Left lobe of liver (tissue), 2 donors: ENCODE data around the gene CERS2. TPM values are rescaled to one million over a fixed set of nuclear protein-coding genes. Genes with fewer than 3 reads are reported as not detected.
A peak's percentile ranks its signal among the peaks of the same experiment; 100 is the strongest.
"Not testable (repeated sequence)": the region's sequence is repeated elsewhere in the genome, so short reads cannot be mapped to it uniquely, and the experiment has no call there.

Source experiments
- ATAC-seq: fragments of 200-7000 bp; cut with Tn5 transposase; one replicate; pipeline ENCODE4 v1.9.1; 2020; ENCODE audit warnings: mild to moderate bottlenecking, moderate library complexity
- DNase-seq: peaks from one replicate; pipeline ENCODE4 v3.0.0-alpha.2; 2020; ENCODE audit warnings: low spot score
- total RNA-seq: library from RNA; stranded (reverse); gene quantifications from one replicate; pipeline ENCODE4 v1.2.1, GENCODE V29; 2021
- donor health status: DM: no; HTN: no; CAD: no; lungs with moderate emphysema.
- donor health status: DM: no; HTN: yes; CAD: no.

The CERS2 gene
- total RNA-seq, 1 donor from 2014 or later, result 425 TPM

DNA sequence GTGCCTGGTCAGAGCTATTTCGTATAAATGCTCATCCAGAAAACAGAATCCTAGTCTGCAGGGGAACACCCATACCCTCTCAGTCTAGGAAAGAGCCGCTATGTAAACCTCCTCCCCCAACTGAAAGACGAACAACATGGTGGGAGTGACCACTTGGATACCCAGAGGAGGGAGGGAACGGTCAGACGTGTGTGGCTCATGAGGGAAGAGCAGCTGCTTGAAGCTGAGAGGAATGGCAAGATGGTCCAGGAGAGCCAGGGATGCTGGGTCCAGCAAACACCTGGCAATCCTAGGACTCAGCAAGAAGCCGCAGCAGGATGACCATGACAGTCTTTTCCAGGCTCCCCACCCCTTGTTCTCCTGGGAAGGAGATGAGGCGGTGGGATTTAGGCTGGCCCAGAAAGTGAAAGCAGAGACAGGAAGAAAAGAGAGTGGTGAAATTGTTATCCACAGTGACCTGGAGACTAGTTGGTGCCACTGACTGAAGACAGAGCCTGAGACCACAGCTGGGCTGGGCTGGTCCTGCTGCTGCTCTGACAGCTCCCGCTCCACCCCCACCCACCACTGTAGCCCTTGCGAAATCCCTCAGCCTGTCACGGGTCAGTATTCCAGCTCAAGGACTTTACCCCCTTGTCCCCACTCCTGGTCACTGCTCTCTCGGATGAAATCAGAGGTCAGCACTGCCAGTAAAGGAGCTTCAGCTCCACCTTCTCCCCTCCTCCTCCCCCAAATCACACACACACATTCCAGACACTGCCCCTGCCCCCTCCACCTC is 3.6 kb downstream of the CERS2 start:
- ATAC-seq (peak; percentile 71), DNase-seq (peak; percentile 97)

DNA sequence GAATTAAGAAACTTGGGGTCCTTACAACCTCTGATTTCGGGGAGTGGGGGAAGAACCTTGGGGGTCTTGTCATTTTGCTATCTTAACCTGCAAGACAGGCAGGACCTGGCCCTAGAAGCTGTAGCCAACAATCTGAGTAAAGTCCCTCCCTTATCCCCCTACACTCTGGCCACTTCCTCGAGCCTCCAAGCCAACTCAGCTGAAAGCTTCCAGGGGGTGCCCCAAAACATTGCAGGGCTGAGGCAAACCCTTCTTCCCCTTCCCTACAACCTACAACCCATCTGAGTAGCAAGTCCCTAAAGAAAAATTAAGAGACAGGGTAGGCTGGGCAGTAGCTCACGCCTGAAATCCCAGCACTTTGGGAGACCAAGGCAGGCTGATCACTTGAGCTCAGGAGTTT is 5.0 kb downstream of the CERS2 start:
- DNase-seq (no peak), ATAC-seq (no peak)

DNA sequence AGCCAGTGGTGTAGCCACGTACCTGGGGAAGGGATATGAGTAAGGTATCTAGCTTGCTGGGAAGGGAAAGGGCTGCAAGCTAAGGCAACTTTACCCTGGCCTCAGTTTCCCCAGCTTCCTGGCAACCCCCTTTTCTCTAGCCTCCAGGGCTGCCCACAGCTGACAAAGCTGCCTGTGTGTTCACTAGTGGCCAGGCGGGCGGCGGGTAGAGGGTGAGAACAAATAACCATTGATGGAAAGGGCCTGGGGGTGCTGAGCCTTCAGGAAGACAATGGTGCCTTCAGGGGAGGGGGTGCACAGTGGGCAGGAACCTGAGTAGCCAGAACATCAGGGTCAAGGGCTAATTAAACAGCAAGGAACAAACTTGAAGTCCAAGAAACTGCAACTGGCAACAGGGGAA is 6.1 kb downstream of the CERS2 start:
- DNase-seq (no peak), ATAC-seq (no peak)

DNA sequence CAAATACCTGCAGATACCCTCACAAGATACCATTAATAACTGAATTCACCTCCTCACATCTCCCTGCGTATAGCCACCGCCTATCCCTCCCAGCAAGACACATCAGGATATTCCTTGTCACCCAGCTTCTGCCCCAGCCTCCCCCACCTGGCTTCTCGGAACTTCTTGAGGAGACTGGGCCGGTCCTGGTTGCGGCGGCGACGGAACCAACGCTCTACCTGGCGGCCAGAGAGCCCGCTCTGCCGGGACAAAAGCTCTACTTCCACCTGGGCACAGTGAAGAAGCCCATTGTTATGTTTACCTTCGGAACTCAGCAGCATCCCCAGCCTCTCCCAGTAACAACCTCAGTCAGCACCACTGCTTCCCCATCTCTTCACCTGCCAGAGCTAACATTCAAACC is 6.7 kb downstream of the CERS2 start:
- no peak for DNase-seq
- no peak for ATAC-seq

DNA sequence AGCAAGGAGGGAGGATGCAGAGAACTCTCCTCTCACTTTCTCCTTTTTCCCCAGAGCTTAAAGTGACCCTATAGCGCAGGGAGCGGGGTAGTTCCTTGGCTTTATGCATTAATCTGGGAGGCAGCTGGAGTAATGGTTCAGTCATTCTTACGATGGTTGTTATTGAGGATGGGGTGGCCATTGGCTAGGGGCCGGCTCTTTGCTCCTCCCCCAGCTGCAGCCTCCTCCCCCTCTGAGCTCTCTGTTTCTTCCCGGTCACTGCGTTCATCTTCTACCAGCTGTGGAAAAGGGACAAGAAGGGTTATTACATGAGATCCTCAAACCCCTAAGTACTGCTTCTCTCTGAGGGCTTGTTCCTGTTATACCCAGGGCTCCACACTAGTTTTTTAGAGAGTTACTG is 8.6 kb downstream of the CERS2 start:
- no peak for ATAC-seq
- no peak for DNase-seq

DNA sequence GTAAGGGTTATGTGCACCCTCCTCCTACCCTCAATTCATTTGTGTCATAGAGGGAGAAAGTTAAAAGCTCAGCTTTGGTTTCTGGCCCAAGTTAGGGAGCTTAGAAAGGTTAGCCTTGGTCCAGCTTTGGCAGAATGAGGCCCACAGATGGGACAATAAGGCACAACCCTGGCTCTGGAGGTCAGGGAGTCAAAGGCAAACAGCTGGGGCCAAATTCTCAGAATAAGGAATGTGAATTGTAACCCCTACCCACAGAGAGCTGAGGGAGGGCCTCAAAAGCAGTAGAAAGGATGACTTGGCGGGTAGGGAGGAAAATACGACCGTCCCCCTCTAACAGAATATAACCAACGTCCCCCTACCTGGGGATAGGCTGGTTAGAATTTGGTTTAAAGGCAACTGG is 9.0 kb downstream of the CERS2 start:
- no peak for DNase-seq

DNA sequence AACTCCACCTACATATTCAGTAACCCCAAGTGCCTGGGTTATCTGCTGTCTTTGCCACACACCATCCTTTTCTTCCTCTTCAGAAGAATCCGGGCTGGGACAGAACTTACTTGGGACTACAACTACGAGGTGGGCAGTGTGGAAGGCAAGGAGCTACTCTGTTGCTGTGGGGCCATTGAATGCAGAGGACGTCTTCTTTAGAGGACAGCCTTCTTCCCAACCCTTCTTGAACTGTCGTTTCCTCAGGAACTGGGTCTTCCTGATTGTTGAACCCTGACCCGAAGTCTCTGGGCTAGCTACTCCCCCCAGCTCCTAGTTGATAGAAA is 10.5 kb downstream of the CERS2 start:
- DNase-seq (no peak), ATAC-seq (no peak)

More for the DNA sequence above, 9.0 kb downstream of the CERS2 start:
- no peak for ATAC-seq

DNA sequence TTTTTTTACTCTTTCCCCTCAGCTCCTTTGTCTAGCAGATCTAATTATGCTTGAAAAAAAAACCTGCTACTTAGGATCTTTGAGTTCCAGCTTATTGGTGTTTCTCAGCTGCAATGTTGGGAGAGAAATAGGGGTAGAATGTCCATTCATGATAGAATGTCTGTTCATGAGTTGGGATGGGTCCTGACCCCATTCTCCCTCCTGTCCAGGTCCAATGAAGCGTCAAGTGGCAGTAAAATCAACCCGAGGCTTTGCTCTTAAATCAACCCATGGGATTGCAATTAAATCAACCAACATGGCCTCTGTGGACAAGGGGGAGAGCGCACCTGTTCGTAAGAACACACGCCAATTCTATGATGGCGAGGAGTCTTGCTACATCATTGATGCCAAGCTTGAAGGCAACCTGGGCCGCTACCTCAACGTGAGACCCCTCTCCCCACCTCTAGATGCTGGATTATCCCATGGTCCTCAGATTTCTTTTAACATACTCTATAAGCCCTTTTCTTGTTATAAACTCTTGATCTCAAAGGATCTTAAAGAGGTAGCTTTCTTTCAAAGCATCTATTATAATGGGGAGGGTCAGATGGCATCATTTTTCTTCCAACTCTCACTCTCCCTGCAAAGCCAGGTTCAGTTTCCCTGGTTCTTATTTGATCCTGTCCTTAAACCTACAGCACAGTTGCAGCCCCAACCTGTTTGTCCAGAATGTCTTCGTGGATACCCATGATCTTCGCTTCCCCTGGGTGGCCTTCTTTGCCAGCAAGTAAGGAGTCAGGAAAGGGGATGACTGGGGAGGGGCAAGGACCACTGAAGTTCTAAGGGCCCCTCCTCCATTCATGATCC is 11.1 kb downstream of the CERS2 start:
- no peak for ATAC-seq
- no peak for DNase-seq

DNA sequence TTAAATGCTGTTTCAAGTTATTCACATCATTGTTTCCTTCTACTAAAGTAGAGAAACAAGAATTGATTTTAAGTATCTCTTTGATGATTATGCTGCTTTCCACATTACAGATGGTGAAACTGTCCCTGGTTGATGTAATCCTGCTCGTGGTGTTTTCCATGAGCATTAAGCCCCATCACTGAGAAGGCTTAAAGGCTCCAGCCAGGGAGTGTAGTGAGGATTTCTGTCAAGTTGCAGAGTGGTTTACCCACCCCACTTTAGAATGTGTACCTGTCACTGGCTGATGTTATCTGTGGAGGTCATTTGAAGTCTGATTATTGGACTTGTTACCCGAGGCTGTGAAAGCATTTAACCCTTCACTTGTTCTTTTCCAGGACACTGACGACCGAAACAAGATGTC is 12.9 kb downstream of the CERS2 start:
- ATAC-seq, result peak; percentile 36
- DNase-seq, result no peak

DNA sequence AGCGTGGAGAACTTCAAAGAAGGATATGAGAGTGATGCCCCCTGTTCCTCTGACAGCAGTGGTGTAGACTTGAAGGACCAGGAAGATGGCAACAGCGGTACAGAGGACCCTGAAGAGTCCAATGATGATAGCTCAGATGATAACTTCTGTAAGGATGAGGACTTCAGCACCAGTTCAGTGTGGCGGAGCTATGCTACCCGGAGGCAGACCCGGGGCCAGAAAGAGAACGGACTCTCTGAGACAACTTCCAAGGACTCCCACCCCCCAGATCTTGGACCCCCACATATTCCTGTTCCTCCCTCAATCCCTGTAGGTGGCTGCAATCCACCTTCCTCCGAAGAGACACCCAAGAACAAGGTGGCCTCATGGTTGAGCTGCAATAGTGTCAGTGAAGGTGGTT is 14.0 kb downstream of the CERS2 start:
- DNase-seq (no peak), ATAC-seq (no peak)

DNA sequence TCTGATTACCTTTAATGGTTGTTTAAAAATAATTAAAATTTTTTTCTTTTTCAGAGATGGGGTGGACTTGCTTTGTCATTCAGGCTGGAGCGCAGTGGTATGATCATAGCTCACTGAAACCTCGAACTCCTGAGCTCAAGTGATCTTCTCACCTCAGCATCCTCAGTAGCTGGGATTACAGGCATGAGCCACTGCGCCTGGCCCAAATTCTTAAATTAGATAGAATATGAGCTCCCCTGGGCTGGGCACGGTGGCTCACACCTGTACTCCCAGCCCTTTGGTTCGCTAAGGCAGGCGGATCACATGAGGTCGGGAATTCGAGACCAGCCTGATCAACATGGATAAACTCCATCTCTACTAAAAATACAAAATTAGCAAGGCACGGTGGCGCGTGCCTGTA is 17.0 kb downstream of the CERS2 start:
- no peak for DNase-seq

DNA sequence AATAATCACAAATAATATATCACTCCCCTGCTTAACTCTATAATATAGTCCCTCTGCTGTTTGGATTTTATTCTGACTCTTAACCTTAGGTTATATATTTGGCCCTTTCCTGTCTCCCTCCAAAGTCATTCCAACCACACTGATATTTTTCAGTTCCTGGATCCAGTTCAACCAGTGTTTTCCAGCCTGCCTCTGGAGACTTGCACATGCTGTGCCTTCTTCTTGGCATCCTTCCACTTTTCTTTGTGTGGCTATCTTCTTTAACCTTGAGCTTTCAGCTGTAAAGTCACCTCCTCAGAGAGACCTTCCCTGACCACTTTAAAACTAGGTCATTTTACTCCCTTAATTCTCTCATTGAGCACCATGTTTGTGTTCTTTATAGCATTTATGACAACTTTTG is 19.4 kb downstream of the CERS2 start:
- no peak for ATAC-seq

More for the DNA sequence above, 17.0 kb downstream of the CERS2 start:
- no peak for ATAC-seq

DNA sequence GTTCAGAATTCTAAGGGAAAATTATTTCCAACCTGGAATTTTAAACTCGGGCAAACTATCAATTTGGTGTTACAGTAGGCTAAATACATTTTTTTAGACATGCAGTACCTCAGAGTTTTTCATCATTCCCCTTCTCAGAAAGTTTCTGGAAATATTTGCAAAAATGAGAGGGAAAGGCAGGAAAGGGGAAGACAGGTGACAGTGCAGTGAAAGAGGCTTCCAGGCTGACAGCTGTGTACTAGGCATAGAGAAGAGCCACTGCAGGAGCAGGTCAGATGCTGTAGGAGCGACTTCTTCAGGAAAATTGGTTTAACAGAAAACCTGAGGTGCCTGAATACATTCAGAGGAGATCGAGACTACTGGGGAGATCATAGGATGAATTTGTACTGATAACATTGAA is 19.9 kb downstream of the CERS2 start:
- no peak for ATAC-seq
- no peak for DNase-seq

More for the DNA sequence above, 19.4 kb downstream of the CERS2 start:
- no peak for DNase-seq

DNA sequence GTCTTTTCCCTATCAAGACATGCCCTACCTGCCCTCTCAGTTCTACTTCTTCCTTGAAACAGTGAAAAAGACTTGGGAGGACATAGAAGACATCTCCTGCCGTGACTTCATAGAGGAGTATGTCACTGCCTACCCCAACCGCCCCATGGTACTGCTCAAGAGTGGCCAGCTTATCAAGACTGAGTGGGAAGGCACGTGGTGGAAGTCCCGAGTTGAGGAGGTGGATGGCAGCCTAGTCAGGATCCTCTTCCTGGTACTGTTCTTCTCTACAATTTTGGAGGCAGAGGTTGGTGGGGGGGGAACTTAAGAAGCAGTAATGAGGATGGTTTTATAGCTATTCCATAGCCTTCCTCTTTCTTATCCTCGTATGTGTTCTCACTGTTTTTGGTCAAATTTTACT is 29.8 kb downstream of the CERS2 start:
- DNase-seq, result no peak
- no peak for ATAC-seq

DNA sequence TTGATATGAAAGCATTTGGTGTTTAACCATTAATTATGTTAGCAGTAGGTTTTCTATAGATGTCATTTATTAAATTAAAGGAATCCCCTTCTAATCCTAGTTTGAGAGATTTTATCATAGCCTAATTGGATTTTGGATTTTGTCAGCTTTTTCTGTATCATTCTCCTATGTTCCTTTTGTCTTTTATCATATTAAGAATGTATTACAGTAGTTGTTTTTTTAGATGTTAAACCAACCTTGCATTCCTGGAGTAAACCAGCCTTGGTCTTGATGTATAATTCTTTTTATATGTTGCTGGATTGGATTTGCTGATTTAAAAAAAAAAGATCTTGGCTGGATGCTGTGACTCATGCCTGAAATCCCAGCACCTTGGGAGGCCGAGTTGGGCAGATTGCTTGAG is 42.9 kb downstream of the CERS2 start:
- DNase-seq, result no peak
- no peak for ATAC-seq

DNA sequence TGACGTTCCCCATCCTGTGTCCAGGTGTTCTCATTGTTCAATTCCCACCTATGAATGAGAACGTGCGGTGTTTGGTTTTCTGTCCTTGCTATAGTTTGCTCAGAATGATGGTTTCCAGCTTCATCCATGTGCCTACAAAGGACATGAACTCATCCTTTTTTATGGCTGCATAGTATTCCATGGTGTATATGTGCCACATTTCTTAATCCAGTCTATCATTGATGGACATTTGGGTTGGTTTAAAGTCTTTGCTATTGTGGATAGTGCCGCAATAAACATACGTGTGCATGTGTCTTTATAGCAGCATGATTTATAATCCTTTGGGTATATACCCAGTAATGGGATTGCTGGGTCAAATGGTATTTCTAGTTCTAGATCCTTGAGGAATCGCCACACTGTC is 45.9 kb downstream of the CERS2 start:
- not testable (repeated sequence) for ATAC-seq, DNase-seq

DNA sequence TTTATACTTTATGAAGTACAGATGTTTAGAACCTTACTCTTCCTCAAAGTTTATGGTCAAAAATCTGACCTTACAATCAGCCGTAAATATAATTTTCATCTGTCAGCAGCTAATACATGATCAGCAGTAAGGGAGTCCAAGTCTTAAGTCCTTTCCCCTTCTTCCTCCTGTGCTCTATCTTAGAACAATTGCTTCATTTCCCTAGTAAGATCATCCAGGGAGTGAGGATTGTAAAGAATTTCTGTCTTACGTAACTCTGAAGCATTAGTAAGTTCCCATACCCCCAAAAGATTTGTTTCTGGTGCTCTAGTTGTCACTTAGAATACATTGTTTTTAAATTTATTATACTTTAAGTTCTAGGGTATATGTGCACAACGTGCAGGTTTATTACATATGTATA is 46.3 kb downstream of the CERS2 start:
- DNase-seq (no peak), ATAC-seq (no peak)

DNA sequence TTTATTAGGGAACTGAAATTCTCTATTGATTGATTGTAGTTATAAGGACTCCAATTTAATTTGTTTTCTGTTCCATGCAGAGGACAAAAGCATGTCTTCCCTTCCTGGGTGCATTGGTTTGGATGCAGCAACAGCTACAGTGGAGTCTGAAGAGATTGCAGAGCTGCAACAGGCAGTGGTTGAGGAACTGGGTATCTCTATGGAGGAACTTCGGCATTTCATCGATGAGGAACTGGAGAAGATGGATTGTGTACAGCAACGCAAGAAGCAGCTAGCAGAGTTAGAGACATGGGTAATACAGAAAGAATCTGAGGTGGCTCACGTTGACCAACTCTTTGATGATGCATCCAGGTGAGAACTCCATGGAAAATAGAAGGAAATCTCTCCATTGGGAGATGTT is 47.0 kb downstream of the CERS2 start:
- DNase-seq, result no peak
- ATAC-seq, result no peak

DNA sequence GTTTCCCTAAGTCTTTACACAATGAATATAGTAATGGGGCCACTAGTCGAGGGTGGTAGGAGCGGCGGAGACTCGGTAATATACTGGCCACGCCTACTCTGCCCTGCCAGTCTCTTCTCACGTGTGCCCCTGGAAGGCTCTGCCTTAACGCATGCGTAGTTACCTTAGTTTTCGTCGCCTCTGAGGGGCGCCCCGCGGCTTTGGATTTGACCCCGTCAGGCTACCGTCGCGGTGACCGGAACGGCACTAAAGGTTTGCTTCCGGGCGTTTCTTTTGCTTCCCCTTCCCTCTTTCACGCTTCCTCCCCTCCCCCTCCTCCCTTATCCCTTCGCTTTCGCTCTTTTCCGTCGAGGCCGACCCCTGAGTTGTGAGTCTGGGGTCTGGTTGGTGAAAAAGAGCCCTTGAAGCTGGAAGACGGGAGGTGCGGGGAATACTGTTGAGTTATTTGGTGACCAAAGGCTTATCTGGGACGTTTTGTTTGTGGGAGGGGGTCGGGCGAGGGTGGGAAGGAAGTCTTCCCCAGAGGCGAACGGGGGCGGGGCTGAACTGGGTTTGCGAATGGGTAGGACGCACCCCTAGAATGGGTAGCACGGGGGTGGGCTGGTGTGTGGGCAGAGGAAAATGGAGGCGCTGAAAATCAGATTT is 48.4 kb downstream of the CERS2 start, which contains the start of gene SETDB1:
Gene SETDB1, plus strand, starts transcription at position 267 of the 645 bp plus-strand sequence. CDS start 1,352 bp downstream, outside the sequence.
- DNase-seq (peak; percentile 98), ATAC-seq (peak; percentile 95)

DNA sequence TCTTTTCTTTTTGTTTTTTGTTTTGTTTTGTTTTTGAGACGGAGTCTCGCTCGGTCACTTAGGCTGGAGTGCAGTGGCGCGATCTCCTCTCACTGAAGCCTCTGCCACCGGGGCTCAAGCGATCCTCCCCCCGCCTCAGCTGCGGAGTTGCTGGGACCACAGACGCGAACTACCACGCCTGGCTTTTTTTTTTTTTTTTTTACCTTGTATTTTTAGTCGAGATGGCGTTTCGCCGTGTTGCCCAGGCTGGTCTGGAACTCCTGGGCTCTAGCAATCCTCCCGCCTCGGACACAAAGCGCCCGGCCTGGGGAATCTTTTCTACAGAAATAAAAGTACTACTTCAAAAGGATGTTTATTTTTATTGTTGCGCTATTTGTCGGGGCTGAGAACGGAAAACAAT is 49.6 kb downstream of the CERS2 start:
- DNase-seq, result no peak
- ATAC-seq, result no peak

DNA sequence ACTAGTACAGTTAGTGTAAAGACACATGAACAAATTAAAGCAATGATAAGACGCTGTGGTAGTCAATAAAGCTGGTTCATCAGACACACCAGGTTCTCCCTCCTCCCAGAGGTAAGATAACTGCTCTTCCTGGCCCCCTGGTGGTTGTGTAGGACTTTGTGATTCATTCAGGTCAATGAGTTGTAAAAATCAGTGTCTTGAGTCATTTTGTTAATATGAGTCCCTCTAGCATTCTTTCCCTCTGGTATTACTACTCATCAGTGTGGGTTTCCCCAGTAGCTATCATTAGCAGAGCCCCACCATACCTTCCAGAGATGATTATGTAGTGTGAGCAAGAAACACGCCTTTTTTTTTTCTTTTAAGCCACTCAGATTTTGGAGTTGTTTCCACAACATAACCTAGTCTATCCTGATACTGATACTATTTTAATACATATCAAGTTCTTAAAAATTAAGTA is 52.1 kb downstream of the CERS2 start:
- peak; percentile 78 for ATAC-seq

DNA sequence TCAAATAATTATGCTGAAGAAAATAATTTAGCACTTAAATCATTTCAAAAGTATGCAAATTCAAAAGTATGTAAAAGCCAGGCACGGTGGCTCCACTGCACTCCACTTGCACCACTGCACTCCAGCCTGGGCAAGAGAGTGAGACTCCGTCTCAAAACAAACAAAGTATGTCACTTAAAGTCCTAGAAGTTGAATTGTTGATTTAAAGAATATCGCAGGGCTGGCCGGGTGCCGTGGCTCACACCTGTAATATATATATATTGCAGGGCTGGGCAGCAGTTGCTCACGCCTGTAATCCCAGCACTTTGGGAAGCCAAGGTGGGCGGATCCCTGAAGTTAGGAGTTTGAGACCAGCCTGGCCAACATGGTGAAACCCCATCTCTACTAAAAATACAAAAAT is 57.2 kb downstream of the CERS2 start:
- no peak for DNase-seq

More for the DNA sequence above, 52.1 kb downstream of the CERS2 start:
- peak; percentile 73 for DNase-seq

More for the DNA sequence above, 57.2 kb downstream of the CERS2 start:
- ATAC-seq, result no peak
